Left kidney (tissue), 2 donors: ENCODE results near the gene NLRP9. TPM values are rescaled to one million over a fixed set of nuclear protein-coding genes. Genes with fewer than 3 reads are reported as not detected.

Source experiments
- DNase-seq: peaks from one replicate; pipeline ENCODE4 v3.0.0-alpha.2; 2013
- polyA plus RNA-seq: library from polyadenylated mRNA; unstranded; fragments of 120-200 nt; gene quantifications from one replicate; pipeline ENCODE4 v1.2.1, GENCODE V29; 2013; ENCODE audit not compliant: insufficient read length

NLRP9 gene
- polyA plus RNA-seq, 1 donor, result 0.17 TPM

DNA sequence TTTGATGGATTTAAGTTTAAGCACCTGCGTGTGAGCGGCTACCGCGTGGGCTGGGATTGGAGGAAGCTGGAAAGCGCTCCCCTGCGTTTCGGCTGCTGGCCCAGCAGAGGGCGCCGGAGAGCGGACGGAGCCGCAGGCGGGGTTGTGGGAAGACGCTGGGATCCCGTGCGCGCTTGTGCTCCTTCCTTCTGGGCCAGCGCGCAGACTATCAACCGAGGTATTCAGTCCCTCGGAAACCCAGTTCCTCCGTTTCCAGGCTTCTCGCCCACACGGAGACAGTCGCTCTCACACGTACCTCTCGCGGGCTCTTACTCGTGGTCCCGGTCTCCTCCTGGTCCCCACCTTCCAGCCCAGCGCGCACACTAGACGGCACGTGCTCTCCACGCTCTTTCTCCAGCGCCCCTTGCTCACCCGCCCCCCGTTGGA, 34.4 kb downstream of the NLRP9 start:
- DNase-seq, result peak; percentile 36

DNA sequence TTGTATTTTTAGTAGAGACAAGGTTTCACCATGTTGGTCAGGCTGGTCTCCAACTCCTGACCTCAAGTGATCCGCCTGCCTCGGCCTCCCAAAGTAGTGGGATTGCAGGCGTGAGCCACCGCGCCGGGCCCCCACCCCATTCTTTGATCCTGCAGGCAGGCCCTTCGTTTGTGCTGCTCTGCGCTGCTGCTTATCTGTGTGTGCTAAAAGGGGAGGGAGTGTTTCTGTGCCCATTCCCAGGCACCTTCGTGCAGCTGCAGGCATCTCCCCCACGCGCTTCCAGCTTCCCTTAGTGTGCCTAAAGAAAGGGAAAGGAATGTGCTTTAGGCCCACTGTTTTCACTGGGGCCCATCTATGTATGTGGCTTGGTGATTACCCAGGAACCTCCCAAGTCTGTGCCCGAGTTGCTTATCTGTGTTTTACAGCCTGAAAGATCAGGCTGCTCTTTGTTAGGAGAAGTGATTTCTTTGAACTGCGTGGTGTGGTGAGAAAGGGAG, 36.0 kb downstream of the NLRP9 start:
- DNase-seq, result no peak

DNA sequence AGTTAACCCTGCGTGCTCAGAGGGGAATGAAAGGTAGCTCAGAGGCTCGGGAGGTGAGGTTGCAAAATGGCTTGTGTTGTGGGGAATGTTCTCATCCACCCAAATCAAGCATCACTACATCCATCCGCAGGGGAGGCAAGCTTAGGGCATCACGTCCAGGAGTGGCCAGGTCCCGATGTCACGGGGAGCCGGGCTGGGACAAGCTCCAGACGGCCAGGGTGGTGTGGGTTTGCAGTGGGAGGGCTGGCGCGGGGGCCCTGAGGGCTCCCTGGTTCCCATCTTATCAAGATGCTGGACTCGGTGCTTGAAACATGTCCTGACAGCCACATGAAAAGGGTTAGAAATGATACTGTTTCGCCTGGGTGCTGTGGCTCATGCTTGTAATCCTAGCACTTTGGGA, 37.4 kb downstream of the NLRP9 start:
- no peak for DNase-seq

DNA sequence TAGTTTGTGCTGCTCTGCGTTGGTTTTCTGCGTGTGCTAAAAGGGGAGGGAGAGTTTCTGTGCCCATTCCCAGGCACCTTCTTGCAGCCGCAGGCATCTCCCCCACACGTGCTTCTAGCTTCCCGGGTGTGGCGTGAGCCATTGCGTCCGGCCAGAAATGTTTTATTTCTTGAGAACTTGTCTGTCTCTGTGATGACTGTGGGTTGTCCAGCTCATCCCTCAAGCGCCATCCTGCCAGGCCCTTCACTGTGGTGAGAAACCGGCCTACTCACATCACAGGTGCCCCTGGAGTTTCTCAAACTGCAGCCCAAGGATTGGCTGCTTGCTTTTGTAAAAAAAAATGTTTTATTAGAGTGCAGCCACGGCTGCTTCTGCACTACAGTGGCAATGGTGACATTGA, 39.0 kb downstream of the NLRP9 start:
- DNase-seq, result no peak

DNA sequence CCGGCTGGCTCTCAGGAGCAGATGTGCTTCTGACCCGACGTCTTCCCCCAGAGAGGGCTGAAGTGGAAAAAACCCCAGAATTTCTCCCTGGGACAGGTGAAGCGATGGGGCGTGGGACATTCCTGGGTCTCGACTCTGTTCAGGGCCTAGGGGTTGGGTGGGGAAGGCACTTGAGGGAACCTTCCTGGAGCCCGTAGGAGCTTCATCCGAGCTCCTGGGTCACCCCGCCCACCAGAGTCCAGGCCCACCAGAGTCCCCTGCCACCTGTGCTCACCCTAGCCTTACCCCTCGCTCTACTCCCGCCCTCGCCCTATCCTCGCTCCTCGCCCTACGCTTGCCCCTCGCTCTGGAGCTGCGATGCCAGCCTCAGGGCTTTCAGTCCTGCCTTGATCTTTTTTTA, 39.9 kb downstream of the NLRP9 start:
- DNase-seq, result no peak

DNA sequence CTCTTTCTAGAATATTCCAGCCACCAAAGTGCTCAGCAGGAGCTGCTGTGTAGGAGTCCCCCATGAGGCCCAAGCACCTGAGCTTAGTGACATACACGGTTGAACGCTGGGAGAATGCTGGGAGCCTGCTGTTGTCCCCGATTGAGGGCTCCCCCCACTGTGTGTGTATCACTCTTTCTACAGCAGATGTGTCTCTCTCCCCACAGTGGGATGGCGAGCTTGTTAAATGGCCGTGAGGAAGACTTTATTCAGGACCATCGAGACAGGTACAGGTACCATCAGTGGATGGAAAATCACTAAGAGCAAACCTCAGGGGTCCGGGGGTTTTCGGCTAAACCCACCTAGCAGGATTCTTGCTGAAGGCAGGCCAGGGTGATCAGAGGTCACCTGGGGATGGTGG, 40.5 kb downstream of the NLRP9 start:
- DNase-seq, result no peak

DNA sequence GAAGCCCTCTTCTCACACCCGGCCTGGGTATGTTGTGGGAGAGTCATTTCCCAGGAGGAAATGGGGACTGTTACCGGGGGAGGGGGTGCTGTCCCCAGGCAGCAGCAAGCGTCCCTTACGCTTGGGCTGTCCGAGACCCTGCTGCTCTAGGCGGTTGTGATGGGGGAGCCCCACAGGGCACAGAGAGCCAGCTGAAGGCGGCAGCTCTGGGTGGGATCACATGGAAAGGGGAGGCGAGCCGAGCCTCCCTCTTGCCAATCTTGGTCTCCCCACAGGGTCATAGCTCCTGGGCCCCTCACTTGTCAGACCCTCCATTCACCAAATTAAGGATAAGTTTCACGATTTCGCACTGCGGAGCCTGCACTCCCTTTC, 41.1 kb downstream of the NLRP9 start:
- no peak for DNase-seq

DNA sequence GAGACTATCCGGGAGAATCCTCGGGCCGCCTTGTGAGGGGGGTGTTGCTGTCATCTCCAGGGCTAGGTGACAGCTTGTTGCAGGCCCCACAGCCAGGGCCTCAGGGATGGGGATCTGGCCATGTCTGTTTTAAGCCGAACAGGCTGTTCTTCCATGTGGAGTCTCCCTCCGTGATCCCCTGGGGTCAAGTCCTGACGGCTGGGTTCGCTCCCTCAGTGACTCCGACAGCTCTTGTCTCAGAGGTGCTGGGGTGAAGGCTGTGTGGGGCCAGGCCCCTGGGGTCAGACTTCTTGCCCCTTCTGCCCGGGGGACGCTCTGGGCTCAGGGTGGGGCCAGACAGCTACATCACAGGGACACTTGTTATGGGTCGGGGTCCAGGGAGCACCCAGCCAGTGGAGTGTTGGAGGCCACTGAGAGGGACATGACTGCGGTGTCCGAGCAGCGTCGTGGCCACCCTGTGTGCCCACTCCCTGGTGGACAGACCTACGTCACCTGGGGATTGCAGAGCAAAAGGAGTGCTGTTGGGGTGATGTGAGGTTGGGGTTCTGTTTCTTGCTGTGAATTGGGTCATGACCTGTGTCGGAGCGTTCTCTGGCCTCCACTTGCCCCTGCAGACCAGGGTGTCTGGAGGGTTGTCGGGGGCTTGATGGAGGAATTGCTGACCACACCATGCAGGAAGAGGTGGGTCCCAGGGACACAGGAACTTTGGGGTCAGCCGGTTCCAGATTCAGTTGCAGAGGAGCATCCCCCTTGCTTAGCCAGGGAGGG, 41.7 kb downstream of the NLRP9 start:
- DNase-seq, result no peak

DNA sequence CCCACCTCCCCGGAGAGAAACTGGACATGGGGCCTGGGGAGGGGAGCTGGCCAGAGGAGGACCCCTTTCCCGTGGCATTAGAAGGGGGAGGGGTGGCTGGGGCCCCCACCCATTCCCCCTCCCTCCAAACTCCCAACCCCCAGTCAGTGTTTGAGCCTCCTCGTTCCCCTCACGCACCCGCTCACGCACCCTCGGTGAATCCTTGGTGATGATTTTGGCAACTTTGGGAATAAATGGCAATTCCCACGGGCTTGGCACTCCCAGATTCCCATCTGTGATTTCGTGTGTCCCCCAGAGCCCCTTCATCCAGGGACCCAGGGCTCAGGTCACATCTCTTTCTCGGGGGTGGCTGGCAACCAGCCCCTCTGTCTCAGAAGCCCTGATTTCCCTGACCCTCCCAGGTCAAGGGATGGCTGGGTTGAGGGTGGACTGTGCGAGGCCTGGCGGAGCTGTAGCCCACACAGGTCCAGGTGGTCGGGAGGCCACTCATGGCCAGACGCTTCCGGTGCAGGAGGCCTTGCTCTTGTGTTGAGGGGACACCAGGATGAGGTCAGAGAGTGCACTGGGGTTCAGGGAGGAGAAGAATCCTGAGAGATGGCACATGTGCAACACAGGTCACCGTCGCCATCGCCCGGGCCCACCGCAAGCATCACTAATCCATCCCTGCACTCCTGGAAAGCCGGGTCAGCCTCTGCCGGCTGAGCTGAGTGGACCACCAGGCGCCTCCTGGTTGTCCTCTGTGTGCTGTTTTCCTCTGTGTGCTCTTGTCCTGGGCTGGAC, 42.5 kb downstream of the NLRP9 start:
- DNase-seq, result no peak

DNA sequence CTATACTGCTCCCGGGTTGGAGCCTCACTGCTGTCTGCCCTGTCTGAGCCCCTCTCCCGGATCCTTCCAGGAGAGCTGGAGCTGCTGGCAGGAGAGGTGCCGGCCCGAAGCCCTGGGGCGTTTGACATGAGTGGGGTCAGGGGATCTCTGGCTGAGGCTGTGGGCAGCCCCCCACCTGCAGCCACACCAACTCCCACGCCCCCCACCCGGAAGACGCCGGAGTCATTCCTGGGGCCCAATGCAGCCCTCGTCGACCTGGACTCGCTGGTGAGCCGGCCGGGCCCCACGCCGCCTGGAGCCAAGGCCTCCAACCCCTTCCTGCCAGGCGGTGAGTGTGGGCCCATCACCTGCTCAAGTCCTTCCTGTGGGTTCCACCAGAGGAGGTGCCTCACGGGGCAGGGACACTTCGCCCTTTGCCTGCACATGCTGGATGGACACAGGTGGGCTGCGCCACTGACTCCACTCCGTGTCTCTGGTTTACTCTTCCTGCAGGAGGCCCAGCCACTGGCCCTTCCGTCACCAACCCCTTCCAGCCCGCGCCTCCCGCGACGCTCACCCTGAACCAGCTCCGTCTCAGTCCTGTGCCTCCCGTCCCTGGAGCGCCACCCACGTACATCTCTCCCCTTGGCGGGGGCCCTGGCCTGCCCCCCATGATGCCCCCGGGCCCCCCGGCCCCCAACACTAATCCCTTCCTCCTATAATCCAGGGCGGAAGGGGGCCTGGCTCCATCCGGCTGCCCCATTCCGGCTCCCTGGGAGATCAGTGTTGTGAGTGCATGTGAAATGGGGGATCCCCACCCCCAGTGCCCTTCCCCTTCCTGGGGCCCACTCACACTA, 43.3 kb downstream of the NLRP9 start:
- no peak for DNase-seq

DNA sequence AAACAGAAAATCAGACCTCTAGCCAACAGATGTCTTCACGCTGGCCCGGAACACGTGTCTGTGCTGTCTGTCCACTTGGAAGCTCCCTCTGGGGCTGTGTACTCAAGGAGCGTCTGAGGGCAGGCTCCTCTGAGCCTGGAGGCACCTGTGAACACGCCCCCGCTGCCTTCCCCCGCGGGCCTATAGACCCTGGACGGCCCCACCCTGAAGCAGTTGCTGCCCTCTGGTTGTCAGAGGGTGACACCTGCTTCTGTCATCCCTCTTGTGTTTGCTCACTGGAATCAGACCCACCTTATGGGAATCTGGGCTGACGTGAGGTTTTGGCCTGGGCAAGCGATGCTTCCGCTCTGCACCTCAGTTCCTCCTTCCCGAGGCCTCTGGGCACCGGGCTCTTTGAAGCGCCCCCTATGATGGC, 44.0 kb downstream of the NLRP9 start:
- DNase-seq, result no peak

DNA sequence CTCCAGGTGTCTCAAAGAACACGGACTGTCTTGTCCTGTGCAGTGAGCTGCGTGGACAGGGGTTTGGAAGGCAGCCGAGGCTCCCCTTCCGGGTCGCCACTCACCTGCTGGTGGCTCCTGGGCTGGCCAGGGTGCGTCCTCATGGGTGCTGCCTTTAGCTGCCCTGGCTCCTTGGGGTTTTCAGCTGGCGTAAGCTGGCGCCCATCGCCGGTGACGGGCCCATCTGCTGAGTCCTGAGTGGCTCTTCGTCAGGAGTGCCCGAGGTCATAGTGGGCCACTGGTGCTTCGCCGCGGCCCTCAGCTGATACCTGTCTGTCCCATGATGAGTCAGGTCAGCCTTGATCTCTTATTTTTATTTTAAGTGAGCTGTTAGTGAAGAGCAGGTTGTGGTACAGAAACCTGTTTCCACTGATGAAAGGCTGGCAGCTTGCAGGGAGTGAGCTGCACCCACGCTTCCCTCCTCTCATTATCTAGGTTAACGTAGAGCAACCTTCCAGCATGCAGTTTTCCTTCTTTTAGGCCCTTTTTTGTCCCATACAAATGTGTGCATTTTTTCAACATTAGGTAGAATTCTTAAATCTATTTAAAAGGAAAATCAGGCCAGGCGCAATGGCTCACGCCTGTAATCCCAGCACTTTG, 44.7 kb downstream of the NLRP9 start:
- no peak for DNase-seq

DNA sequence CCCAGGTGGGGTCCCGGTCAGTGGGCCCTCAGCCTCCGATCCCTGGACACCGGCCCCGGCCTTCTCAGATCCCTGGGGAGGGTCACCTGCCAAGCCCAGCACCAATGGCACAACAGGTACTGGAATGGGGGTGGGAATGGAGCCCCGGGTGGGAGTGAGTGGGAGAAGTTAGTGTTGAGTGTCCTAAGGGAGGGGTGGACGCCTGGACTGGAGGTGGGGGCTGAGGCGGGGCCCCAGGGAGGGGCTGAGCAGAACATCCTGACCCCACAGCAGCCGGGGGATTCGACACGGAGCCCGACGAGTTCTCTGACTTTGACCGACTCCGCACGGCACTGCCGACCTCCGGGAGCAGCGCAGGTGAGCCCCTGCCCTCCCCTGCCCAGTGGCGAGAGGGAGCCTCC, 45.5 kb downstream of the NLRP9 start:
- no peak for DNase-seq

DNA sequence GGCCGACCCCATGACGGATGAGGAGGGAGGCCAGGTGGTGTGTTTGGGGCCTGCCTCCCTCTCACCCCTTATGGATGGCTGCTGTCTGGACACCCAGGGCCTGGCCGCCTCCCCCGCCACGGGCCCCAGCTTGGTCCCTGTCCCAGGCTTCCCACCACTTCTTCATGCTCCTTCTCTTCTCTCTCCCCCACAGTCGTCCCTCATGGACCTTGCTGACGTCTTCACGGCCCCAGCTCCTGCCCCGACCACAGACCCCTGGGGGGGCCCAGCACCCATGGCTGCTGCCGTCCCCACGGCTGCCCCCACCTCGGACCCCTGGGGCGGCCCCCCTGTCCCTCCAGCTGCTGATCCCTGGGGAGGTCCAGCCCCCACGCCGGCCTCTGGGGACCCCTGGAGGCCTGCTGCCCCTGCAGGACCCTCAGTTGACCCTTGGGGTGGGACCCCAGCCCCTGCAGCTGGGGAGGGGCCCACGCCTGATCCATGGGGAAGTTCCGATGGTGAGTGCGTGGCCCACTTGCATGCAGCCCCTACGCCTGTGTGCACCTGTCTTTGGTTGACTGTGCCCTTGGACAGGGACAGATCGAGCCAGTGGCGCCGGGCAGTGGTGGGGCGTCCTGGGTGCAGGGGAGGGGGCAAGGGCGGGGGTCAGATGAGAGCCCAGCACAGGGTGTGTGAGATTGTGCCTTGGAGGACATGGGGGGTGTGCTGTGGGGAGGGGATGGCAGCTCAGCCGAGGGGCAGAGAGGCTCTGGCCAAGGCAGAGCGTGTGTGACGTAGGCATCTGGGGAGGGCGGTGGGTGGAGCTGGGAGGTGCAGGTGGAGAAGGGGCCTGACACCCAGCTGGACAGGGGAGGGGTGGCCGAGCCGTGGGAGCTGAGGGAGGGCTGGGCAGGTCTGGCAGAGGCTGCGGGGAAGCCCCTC, 46.4 kb downstream of the NLRP9 start:
- DNase-seq, result no peak

DNA sequence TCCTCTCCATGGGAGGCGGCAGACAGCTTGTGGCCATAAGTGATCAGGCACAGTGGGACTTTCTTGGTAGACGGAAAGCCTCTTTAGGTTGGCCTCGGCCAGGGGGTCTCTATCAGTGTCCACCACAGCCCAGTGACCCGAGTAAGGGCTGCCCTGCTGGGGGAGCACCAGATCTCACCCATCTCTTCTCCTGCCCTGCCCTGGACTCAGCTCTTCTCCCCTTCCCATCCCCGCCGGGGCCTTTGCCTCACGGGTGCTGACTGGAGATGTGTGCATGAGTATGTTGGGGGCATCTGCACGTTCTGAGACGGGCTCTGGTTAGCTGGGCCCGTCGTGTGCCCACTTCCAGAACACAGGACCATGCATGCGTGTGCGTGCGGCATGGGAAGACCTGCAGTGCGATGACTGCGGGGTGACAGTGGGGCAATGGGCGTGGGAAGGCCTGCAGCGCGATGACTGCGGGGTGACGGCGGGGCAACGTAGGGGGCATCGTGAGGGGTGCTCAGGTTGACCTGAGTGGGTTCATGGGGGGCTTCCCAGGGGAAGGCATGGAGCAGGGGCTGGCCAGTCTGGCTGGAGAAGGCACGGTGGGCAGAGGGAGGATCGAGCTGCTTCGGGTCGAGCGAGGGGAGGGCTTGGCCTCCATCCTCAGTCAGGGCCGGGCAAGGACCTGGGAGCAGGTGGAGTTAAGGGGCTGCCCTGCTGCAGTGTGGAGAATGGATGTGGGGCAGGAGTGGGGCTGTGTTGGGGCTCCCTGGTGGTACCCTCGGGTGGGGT, 47.2 kb downstream of the NLRP9 start:
- no peak for DNase-seq

DNA sequence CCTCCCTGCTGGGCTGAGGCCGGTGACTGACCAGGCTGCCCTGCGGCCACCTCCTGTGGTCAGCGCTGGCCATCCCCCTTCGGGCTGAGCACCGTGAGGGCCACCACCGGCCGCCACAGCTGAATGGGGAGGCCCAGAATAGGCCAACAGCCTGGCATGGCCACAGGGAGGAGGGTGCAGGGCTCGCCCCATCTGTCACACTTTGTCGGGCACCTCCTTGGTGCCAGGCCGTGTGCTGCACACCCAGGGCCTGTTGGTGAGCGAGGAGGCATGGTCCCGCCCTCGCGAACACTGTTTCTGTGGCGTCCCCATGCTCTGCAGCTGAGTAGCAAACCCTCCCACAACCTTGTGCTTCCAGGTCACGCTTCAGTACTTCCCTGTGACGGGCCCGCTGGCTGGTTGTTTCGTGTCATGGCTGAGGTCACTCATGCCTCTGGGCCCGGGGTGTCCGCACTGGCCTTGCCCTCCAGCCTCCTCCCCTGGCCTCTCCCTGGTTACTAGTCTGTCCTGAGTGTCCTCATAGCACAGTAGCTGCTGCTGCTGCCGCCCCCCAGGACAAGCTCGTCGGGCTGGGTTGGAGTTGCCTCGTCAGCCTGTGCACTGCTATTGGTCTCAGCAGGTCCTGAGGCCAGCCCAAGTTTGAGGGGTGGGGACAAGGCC, 48.0 kb downstream of the NLRP9 start:
- DNase-seq, result no peak

DNA sequence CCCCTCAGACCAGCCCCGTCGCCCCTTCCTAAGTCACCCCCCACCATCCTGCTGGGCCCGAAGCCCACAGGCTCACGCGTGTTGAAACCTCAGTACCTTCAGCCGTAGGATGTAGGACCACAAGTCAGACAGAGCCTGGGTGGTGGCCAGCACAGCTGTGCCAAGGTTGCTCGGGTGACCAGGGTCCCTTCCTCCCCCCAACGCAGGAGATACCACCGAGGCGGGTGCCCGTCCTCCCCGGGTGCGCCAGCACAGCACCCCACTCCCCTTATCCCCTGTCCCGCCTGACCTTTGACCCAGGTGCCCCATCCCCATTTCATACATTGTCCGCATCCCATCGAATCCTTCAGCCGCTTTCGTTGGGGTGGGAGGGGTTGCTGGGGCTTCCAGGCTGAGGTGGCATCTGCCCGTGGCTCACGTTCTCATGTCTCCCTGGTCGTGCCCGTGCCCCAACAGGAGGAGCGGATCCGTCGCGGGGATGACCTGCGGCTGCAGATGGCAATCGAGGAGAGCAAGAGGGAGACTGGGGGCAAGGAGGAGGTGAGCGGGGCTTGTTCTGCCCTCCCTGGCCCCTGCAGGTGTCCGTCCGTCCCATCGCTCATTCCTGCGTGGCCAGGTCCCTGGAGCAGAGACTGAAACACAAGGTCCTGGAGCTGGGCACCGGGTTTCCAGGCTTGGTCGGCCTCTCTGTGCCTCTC, 48.6 kb downstream of the NLRP9 start:
- DNase-seq, result no peak

DNA sequence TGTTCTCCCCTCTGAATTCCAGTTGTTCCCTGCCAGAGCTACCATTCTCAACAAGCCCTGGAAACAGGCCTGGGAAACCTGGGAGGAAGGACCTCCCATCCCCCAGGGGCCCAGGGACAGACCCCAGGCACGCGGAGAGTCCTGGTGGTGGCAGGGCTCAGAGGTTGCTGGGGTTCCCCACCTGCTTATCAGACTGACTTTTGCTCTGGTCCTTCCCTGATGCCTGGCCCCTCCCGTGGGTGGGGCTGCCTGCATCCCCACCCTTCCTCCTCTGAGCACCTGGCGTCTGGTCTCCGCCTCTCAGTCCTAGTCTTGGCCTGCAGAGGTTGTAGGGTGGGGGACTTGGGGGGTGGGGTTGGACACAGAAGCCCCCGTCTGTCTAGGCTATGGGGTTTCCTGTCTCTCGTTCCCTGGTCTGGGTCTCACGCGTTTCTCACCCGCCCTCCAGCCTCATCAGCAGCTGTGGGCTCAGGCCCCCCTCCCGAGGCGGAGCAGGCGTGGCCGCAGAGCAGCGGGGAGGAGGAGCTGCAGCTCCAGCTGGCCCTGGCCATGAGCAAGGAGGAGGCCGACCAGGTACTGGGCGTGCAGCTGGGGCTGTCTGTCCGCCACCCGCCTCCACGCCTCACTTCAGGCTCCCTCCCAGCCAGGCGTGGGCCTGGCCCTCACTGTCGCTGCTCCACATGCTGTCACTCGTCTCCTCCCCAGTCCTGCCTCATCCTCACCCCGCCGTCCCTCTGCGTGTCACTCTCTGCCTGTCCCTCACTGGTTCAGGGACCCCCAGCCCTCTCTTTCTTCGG, 49.6 kb downstream of the NLRP9 start:
- DNase-seq, result no peak
